CD4-positive, alpha-beta T cell treated with Interleukin-17A for 1 hour (primary cell): ENCODE data around the gene AP4B1.
A peak's percentile ranks its signal among the peaks of the same experiment; 100 is the strongest.
"Not testable (repeated sequence)": the region's sequence is repeated elsewhere in the genome, so short reads cannot be mapped to it uniquely, and the experiment has no call there.

Experiments
- DNase-seq: peaks from one replicate; pipeline ENCODE4 v3.0.0-alpha.2; 2020

The AP4B1 gene

DNA sequence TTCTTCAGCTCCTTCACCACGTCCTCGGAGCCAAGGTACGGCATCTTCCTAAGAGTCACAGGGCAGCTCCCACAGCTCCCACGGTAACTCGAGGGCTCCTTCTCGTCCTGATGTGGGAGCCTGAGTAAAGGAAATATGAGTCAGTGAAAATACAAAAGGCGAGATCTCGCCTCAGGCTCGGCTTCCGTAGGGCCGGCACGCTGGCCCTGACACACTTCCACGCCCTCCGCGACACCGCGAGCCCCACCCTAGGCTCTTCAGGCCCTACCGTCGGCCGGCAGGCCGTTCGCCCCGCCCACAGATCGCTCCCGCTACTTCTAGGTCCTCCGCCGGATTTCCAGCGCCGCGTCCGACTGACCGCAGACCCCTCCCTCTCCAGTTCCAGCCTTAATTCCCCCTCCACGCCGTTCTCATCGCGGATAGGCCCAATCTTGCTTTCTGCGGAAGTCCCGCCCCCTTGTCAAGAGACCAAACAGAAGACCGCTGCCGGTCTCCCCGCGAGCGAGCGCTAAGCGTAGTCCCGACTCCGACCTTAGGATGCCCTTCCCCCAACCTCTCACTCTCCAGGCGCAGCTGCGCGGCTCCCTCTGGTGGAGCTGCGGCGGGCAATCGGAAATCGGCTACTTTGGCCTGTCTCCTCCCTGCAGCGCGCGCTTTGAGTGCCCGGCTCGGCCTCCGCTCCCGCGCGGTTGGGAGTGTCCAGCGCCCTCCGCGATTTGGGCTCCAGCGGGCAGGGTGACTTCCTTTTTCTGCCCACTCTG is at the start of gene AP4B1, which contains the start of gene DCLRE1B:
Gene AP4B1 (minus strand): TSS at position 126 of the 761 bp plus-strand sequence. CDS start 82 bp downstream, at position 44.
Gene DCLRE1B (plus strand): TSS at position 653 of the 761 bp plus-strand sequence. CDS start 261 bp downstream, outside the sequence.
- DNase-seq: peak; percentile 99

DNA sequence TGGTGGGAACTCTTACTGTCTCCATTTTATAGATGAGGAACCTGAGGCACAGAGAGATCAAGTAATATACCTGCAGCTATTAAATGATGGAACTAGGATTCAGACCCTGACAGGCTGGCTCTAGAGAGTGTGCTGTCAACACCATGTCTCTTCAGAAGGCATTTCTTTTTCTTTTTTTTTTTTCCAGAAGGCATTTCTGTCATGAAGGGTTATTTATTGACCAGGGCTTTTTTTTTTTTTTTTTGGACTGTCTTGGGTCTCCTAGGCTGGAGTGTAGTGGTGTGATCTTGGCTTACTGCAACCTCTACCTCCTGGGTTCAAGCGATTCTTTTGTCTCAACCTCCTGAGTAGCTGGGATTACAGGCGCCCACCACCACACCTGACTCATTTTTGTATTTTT is 47.1 kb upstream of the AP4B1 start:
- DNase-seq: no peak

DNA sequence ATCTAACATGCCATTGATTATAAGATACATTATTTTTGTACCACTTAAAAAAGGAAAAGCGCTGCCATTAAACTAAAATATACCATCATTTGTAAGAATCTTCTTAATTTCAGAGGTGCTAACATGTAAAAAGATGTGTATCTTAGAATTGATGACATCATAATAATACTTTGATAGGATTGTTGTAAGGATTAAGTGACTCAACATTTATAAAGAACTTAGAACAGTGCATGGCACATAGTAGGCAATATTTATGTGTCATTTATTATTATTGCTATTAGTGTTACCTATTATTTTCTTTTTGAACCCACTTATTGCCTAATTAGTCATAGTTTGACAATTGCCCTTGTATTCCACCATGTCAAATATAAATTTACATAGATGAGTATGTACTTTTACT is 46.3 kb upstream of the AP4B1 start:
- no peak for DNase-seq

DNA sequence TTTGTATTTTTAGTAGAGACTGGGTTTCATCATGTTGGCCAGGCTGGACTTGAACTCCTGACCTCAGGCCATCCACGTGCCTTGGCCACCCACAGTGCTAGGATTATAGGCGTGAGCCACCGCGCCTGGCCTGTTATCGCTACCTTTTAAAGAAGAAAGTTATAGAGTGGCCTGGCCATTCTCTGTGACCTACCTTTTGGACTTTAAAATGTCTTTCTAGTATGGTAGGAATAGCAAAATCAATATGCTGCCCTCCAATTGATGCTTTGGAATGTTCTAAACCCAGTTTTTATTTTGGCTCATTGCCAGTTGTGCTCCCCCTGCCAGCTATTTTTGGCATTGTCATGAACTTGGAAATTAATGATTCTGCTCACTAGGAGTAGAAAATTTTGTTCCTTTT is 44.4 kb upstream of the AP4B1 start:
- DNase-seq: peak; percentile 48

DNA sequence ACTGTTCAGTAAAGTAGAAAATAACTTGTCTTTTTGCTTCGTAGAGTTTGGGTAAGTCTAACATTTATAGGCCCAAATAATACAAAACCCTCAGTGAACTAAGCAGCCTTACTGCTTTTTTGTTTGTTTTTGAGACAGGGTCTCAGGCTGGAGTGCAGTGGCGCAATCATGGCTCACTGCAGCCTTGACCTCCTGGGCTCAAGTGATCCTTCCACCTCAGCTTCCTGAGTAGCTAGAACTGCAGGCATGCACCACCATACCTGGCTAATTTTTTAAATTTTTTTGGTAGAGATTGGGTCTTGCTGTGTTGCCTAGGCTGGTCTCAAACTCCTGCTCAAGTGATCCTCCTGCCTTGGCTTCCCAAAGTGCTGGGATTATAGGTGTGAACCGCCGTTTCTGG is 43.6 kb upstream of the AP4B1 start:
- DNase-seq: not testable (repeated sequence)

DNA sequence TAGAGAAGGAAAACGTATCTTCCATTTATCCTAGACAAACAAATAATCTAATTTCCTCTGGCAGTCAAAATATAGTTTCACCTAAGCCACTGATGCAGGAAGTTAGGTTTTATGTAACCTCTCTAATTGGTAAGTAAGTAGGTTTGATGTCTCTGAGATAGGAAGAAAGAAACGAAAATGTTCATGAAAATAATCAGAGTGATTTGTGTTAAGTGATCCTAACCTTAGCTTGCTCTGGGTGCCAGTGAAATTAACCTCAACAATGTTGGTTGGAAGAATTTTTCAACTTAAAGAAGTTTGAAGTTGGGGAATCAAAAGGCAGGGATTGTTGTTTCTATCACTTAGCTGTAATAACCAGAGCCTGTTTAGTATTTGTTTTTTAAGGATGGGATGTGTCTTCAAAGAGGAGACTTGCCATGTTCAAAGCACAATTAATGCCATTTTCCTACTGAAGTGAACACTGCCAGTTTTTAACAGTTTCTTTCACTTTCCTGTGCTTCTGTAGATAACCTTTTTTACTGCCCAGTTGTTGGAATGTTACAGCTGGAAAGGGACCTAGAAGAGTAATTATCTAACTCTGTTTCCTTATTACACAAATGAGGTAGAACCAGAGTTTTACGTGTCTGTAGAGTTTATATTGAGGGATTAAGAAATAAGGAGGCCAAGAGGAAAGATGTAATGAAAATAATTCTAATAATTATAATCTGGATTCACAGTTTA is 42.9 kb upstream of the AP4B1 start:
- DNase-seq: peak; percentile 49

DNA sequence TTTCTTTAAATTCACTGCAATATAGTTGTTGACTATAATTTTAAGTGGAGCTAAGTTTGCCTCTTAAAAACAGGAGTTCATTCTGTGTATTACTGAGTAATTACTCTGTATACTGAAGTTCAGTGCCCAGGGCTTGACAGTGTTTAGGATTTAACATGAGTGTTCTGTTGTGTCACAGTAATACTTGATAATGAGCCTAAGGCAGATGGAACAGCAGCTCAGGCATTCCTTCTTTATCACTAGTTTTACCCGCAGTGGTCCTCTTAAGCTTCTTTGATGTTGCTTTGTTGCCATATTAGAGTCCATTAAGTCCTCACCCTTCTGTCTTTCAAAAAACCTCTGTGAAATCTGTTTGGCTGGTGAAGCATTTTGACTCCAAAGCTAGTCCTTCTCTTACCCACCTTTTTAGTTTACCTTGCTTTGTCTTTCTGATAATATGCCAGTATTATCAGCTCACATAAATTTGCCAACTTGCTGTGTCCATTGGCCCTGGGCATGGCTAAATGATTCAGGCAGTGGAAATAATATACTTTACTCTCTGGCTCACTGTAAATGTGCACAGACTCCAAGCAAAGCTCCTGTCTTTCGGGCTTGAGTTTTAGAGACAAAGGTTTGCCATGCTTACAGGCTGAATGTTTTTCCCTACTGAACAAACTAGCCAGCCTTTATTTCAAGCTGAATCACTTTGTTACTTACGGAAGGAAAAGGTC is 42.2 kb upstream of the AP4B1 start:
- no peak for DNase-seq

DNA sequence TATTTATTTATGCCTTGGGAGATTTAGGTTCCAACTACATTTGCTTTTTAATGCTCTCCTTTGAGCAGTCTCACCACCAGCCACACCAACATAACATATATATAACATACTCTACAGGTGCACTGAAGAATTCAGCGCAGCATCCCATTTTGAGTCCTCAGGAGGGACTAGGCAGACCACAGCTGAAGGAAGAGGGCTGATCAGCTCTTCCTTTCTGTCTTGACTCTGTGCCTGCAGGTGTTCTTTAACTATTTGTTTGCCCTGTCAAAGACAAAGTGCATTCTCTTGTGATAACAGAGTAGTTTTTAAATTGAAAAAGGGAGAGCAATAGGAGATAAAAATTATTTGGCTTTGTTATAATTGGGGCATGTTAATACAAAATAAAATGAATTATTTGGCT is 41.5 kb upstream of the AP4B1 start:
- DNase-seq: no peak

DNA sequence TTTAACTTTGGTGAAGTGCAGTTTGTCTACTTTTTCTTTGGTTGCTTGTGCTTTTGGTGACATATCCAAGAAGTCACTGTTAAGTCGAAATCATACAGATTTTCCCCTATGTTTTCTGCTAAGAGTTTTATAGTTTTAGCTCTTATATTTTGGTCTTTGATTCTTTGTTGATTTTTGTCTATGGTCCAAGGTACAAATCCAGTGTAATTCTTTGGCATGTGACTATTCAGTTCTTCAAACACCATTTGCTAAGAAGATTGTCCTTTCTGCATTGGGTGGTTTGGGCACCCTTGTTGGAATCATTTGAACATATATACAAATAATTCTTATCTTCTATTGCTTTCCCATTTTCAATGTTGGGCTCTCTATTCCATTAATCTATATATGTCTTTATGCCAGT is 40.7 kb upstream of the AP4B1 start:
- no peak for DNase-seq

DNA sequence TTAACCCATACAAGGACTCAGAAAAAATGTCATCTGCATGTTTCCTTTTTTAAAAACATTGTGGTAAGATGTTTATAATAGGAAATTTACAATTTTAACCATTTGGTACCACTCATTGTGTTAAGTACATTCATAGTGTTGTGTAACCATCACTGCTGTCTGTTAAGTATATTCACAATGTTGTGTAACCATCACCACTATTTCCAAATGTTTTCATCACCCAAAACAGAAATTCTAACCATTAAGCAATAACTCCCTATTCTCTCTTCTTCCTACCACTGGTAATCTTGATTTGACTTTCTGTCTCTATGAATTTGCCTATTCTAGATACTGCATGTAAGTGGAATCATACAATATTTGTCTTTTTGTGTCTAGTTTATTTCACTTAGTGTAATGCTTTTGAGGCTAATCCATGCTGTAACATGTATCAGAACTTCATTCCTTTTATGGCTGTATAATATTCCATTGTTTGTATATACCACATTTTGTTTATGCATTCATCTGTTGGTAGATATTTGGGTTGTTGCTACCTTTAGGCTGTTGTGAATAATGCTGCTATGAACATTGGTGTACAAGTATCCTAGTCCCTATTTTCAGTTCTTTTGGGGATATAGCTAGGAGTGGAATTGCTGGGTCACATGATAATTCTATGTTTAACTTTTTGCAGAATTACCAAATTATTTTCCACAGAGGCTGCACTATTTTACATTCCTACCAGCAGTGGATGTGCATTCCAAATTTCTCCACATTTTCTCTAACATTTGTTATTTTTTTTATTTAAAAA is 38.6 kb upstream of the AP4B1 start:
- no peak for DNase-seq

DNA sequence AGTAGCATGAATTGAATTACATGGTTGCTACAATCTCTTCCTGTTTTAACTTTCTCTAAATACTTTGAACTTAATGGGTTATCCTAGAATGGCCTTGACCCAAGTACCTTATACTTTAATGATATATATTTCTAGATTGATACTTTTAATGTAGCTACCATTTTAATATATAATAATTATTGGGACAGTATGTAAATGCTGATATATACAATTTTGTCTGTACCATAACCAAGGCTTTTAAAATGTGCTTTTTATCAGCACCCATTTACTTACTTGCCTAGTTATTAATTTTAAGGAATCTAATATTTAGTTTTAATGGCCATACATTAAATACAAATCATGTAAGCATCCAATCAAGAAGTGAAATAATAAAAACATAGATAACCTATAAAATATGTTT is 37.9 kb upstream of the AP4B1 start:
- no peak for DNase-seq

DNA sequence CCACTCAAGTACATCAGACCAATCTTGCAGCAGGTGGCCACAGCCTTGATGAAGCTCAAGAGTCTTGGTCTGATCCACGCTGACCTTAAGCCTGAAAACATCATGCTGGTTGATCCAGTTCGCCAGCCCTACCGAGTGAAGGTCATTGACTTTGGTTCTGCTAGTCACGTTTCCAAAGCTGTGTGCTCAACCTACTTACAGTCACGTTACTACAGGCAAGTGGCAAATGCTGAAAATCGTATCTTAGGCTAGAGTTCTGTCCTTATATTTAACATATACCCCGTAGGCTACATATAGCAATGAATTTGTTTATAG is 36.6 kb upstream of the AP4B1 start:
- no peak for DNase-seq

DNA sequence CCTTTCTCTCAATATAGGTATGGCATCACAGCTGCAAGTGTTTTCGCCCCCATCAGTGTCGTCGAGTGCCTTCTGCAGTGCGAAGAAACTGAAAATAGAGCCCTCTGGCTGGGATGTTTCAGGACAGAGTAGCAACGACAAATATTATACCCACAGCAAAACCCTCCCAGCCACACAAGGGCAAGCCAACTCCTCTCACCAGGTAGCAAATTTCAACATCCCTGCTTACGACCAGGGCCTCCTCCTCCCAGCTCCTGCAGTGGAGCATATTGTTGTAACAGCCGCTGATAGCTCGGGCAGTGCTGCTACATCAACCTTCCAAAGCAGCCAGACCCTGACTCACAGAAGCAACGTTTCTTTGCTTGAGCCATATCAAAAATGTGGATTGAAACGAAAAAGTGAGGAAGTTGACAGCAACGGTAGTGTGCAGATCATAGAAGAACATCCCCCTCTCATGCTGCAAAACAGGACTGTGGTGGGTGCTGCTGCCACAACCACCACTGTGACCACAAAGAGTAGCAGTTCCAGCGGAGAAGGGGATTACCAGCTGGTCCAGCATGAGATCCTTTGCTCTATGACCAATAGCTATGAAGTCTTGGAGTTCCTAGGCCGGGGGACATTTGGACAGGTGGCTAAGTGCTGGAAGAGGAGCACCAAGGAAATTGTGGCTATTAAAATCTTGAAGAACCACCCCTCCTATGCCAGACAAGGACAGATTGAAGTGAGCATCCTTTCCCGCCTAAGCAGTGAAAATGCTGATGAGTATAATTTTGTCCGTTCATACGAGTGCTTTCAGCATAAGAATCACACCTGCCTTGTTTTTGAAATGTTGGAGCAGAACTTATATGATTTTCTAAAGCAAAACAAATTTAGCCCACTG is 36.0 kb upstream of the AP4B1 start:
- DNase-seq: peak; percentile 72

DNA sequence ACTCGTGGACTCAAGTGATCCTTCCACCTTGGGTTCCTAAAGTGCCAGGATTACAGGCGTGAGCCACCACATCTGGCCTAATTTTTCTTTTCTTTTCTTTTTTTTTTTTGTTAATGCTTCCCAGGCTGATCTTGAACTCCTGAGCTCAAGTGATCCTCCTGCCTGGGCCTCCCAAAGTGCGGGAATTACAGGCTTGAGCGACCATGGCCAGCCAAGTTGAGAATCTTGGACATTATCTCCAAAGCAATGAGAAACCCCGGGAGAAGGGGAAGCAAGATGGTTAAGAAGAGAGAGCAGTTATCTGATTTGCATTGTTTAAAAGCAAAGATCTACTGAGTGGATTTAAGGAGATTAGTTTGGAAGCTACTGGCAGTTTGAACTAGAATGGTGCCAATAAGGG is 33.6 kb upstream of the AP4B1 start:
- DNase-seq: no peak

DNA sequence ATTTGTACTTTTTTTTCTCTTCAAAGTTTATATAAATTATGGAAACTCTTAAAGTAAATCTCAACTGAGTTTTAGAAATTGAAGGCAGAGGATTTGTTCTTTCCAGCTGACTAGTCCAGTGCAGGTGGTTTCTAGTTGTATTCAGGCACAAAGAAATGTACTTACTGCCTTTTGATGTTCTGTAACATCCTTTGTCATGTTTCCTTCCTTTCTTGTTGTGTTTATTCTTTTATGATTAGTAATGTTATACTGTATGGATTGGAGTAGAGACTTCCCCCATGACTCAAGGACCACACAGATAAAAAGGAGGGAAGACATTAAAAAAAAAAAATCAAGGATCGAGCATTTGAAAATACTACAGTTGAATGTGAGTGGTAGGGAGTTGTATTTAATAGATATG is 32.5 kb upstream of the AP4B1 start:
- no peak for DNase-seq

DNA sequence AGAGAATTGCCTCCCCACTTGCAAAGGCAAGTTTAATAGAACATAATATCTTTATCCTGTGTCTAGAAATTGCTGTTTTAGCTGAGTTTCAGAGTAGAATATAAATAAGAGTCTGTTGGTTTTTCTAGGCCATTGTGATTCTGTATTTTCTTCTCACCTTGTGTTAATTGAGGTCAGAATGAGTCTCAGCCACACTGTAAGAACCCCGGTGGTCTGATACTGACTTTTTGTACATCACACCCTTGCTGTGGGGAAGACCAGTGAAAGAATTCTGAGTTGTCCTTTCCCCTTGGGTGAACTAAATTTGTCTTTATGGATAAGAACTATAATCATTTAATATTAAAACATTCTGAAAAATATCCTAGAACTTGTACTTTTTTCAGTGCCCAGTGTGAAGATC is 31.4 kb upstream of the AP4B1 start:
- peak; percentile 47 for DNase-seq

DNA sequence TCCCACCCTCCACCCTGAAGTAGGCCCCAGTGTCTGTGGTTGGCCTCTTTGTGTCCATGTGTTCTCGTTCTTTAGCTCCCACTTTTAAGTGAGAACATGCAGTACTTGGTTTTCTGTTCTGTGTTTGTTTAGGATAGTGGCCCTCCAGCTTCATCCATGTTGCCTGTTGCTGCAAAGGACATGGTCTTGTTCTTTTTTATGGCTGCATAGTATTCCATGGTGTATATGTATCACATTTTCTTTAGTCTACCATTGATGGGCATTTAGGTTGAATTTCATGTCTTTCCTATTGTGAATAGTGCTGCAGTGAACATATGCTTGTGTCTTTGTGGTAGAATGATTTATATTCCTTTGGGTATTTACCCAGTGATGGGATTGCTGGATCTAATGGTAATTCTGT is 30.6 kb upstream of the AP4B1 start:
- no peak for DNase-seq

DNA sequence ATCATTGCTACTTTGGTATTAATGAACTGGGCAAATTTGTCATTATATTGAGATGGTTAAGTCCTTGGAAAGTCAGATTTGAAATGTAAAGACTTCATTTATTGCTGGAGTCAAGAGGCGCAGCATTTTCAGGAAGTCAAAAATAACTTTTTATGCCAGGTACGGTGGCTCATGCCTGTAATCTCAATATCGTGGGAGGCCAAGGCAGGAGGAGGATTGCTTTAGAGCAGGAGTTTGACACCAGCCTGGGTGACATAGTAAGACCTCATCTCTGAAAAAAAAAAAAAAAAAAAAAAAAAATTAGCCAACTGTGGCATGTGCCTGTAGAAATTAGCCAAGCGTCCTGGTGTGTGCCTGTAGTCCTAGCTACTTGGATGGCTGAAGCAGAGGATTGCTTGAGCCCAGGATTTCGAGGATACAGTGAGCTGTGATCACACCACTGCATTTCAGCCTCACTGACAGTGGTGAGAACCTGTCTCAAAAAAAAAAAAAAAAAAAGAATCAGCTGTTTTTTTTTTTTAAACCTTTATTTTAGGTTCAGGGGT is 30.0 kb upstream of the AP4B1 start:
- no peak for DNase-seq

DNA sequence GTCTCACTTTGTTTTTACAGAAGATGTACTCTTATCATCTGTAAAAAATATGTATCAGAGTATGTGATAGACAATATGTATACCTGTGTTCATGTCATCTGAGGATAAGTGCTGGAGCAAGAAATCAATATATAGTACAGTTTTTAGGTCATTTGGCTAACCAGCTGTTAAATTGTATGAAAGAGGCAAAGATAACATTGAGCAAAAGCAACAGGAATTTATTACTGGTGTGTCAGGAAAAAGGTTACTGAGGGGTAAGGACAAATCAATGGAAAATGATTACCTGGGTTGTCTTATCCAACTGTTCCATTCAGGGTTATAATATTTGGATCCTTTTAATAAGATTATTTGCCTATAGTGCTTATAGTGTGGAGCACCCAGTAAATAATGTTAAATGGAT is 29.4 kb upstream of the AP4B1 start:
- no peak for DNase-seq

DNA sequence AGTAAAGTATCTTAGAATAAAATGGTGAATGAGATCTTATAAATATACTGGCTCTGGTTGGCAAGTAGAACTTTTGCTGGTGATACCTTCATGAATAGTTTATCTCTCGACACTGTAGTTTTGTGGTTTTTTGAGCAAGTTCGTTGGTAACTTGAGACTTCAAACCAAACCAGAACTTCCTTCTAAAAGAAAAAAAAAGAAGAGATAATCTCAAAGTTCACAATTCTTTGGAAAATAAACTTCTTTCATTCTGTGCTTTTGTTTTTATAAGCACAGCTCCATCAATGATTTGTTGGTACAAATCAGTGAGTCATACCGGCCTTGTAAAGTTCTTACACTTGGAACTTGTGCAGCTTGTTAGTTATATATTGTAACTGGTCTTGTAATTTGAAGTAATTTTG is 26.9 kb upstream of the AP4B1 start:
- DNase-seq: peak; percentile 72

DNA sequence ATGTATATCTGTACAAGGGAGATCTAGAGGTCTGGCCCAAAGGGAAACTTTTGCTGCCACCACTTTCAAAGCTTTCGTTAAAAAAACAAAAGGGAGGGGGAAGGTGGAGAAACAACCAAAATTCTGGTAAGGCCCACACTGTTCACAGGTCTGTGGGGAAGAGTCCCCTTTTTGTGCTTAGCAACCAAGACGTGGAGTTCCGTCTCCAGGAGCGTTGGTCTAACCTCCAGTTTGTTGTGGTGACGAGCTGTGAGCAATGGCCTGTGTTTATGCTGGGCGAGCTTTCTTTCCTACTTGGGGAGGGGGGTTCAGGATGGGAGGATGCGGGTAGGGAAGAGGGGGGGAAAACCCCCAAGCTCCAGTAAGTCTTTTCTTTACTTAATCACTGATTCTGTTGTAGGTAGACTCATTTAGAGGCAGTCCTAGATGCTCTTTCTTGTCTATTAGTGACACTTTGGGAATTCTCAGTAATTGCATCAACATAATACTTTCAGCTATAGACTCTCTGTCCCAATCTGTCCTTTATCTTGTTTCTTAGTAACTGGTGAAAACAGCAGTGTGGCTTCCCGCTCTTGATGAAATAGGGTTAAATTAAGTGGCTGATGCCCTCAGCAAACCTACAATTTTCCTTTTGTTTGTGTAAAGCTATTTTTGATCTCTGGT is 26.0 kb upstream of the AP4B1 start:
- DNase-seq: peak; percentile 94
